NB4 (cell line): Measurements from ENCODE around the gene METTL27.

ENCODE experiments used
- MYC ChIP-seq: IDR thresholded peaks from 2 replicates; pipeline ENCODE4 v1.6.1; 2011; ENCODE audit warnings: low read depth, low read length
- POLR2A ChIP-seq: IDR thresholded peaks from 2 replicates; pipeline ENCODE4 v1.6.1; 2011; ENCODE audit warnings: mild to moderate bottlenecking; ENCODE audit not compliant: insufficient read length; ENCODE audit errors: extremely low read depth
- TF ChIP-seq, protein P1 (sequence below): IDR thresholded peaks from one replicate; pipeline ENCODE4 v1.5.1; 2012; ENCODE audit warnings: low read depth, low read length

DNA sequence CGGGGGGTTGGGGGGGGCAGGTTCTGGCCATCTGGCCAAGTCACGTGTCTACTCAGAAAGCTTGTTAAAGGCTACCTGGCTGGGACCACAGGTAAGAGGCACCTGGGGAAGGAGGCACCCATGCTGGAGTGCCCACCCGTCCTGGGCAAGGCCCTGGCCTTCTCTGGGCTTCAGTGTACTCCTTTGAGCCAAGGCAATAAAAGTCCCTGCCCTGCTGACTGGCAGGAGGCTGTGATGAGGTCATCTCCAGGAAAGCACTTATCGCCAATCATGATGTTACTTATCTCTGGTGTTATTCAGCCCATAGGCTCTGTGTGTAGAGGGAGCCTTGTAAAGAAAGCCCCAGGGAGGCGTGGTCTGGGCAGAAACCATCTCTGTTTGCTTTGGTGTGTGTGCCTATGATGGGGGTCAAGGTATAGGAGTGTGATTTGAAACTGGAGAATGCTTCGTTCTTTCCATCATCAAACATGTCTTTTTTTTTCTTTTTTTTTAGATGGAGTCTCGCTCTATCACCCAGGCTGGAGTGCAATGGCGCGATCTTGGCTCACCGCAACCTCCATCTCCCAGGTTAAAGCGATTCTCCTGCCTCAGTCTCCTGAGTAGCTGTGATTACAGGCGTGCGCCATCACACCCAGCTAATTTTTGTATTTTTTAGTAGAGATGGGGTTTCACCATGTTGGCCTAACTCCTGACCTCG, 14.1 kb downstream of the METTL27 start:
- TF ChIP-seq, protein P1, sequence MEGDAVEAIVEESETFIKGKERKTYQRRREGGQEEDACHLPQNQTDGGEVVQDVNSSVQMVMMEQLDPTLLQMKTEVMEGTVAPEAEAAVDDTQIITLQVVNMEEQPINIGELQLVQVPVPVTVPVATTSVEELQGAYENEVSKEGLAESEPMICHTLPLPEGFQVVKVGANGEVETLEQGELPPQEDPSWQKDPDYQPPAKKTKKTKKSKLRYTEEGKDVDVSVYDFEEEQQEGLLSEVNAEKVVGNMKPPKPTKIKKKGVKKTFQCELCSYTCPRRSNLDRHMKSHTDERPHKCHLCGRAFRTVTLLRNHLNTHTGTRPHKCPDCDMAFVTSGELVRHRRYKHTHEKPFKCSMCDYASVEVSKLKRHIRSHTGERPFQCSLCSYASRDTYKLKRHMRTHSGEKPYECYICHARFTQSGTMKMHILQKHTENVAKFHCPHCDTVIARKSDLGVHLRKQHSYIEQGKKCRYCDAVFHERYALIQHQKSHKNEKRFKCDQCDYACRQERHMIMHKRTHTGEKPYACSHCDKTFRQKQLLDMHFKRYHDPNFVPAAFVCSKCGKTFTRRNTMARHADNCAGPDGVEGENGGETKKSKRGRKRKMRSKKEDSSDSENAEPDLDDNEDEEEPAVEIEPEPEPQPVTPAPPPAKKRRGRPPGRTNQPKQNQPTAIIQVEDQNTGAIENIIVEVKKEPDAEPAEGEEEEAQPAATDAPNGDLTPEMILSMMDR = no peak
- TF ChIP-seq POLR2A (no peak), MYC (peak; percentile 32; the same call in 1 of the 2 replicates)
